HCT116 (cell line): ENCODE results near the gene CAMK2D. TPM values are rescaled to one million over a fixed set of nuclear protein-coding genes. Genes with fewer than 3 reads are reported as not detected.

Experiments used
- ATAC-seq: fragments of 200-7000 bp; cut with Tn5 transposase; 2 replicates; pipeline ENCODE4 v1.9.1; 2020; ENCODE audit warnings: mild to moderate bottlenecking, moderate library complexity
- BruUV-seq: library from RNA; stranded (reverse); fragments of 400-500 nt; replicated peaks from 2 replicates; lab custom pipeline; 2021; lab: Mats Ljungman, UMichigan
- CTCF ChIA-PET: fragments of 300-600 bp; sonication (Branson Sonifier 250); formaldehyde crosslinking; loops from one replicate; lab custom pipeline; 2021; ENCODE audit warnings: antibody characterized with exemption; lab: Charles Lee
- POLR2A ChIA-PET: fragments of 300-600, 350-600 bp; sonication (Branson Sonifier 250); formaldehyde crosslinking; loops from one replicate; lab custom pipeline; 2021; ENCODE audit warnings: antibody characterized with exemption; lab: Charles Lee
- RAD21 ChIA-PET, 2 experiments: fragments of 300-600 bp; sonication (Branson Sonifier 250); formaldehyde crosslinking; loops; one replicate each; lab custom pipeline; 2023; ENCODE audit warnings: low total read pairs in 2 of 2; ENCODE audit not compliant: uncharacterized antibody in 2 of 2, unreplicated experiment in 2 of 2, low non-redundant PET in 1 of 2; lab: Charles Lee
- DNase-seq: peaks from one replicate; pipeline ENCODE4 v3.0.0-alpha.2; 2010; ENCODE audit warnings: low read depth, low spot score
- H2AFZ ChIP-seq: fragments of 200-600 bp; shearing (Covaris generic), sonication (generic); 2 replicates; pipeline ENCODE4 v1.6.1; 2017; ENCODE audit warnings: low read depth, mixed run types, mixed read lengths, antibody characterized with exemption, low read length; ENCODE audit not compliant: poor library complexity, severe bottlenecking
- H3K27ac ChIP-seq: 2 replicates; pipeline ENCODE4 v1.5.1; 2012; ENCODE audit warnings: low read depth, low read length
- H3K27me3 ChIP-seq: fragments of 200-600 bp; sonication (generic); 2 replicates; pipeline ENCODE4 v1.6.1; 2016; ENCODE audit warnings: mixed run types, low read length, mixed read lengths; ENCODE audit not compliant: insufficient read depth
- H3K36me3 ChIP-seq, 2 experiments: fragments of 200-500 bp in 1 of 2; fragments of 200-600 bp in 1 of 2; sonication (Bioruptor generic) in 1 of 2; sonication (generic) in 1 of 2; 2 replicates each; pipeline versions ENCODE4 v1.5.1 to v1.6.1; 2014 to 2016; ENCODE audit warnings: low read length in 2 of 2, inconsistent platforms in 1 of 2, mixed read lengths in 1 of 2, mixed run types in 1 of 2; ENCODE audit not compliant: insufficient read depth in 2 of 2, control insufficient read depth in 1 of 2
- H3K4me1 ChIP-seq, 2 experiments: fragments of 200-600 bp in 1 of 2; sonication (generic) in 1 of 2; 2 replicates each; pipeline versions ENCODE4 v1.5.1 to v1.6.1; 2012 to 2017; ENCODE audit warnings: low read length in 2 of 2, inconsistent platforms in 1 of 2, mild to moderate bottlenecking in 1 of 2, mixed read lengths in 1 of 2, mixed run types in 1 of 2, moderate library complexity in 1 of 2; ENCODE audit not compliant: insufficient read depth in 2 of 2, control insufficient read depth in 1 of 2
- H3K4me2 ChIP-seq: fragments of 200-600 bp; sonication (generic); 2 replicates; pipeline ENCODE4 v1.6.1; 2017; ENCODE audit warnings: mixed run types, low read length, mixed read lengths
- H3K4me3 ChIP-seq, 2 experiments: fragments of 200-600 bp in 1 of 2; sonication (generic) in 1 of 2; replicated peaks in 1 of 2; 2 replicates each; pipeline ENCODE4 v1.5.1; 2011 to 2016; ENCODE audit warnings: low read length in 2 of 2, control low read depth in 1 of 2, low read depth in 1 of 2, mild to moderate bottlenecking in 1 of 2, mixed read lengths in 1 of 2, mixed run types in 1 of 2
- H3K79me2 ChIP-seq: fragments of 200-600 bp; sonication (generic); 2 replicates; pipeline ENCODE4 v1.6.1; 2017; ENCODE audit warnings: mild to moderate bottlenecking, mixed run types, low read length, moderate library complexity, mixed read lengths; ENCODE audit not compliant: insufficient read depth
- H3K9ac ChIP-seq: fragments of 200-600 bp; sonication (generic); 2 replicates; pipeline ENCODE4 v1.6.1; 2016; ENCODE audit warnings: low read length, mixed read lengths
- H3K9me2 ChIP-seq: fragments of 200-600 bp; sonication (generic), shearing (Covaris generic); 2 replicates; pipeline ENCODE4 v1.6.1; 2017; ENCODE audit warnings: mixed run types, mild to moderate bottlenecking, moderate library complexity; ENCODE audit not compliant: insufficient read depth
- H3K9me3 ChIP-seq, 2 experiments: fragments of 200-500 bp in 1 of 2; fragments of 200-600 bp in 1 of 2; sonication (Bioruptor generic) in 1 of 2; sonication (generic) in 1 of 2; 2 replicates each; pipeline ENCODE4 v1.6.1; 2014 to 2017; ENCODE audit warnings: low read length in 2 of 2, mixed read lengths in 2 of 2, inconsistent platforms in 1 of 2, low read depth in 1 of 2, mild to moderate bottlenecking in 1 of 2, mixed run types in 1 of 2, moderate library complexity in 1 of 2; ENCODE audit not compliant: control insufficient read depth in 1 of 2, insufficient read depth in 1 of 2
- H4K20me1 ChIP-seq: fragments of 200-600 bp; sonication (generic), shearing (Covaris generic); 2 replicates; pipeline ENCODE4 v1.6.1; 2017; ENCODE audit warnings: mixed run types, mild to moderate bottlenecking, moderate library complexity; ENCODE audit not compliant: insufficient read depth
- ATF3 ChIP-seq: IDR thresholded peaks from 2 replicates; pipeline ENCODE4 v1.6.1; 2012
- CBX3 ChIP-seq: IDR thresholded peaks from 2 replicates; pipeline ENCODE4 v1.6.1; 2012; ENCODE audit warnings: low read depth
- CEBPB ChIP-seq: IDR thresholded peaks from 2 replicates; pipeline ENCODE4 v1.6.1; 2012; ENCODE audit warnings: low read depth
- EGR1 ChIP-seq: IDR thresholded peaks from 2 replicates; pipeline ENCODE4 v1.6.1; 2012; ENCODE audit warnings: low read depth
- EZH2 ChIP-seq: fragments of 200-600 bp; sonication (generic); IDR thresholded peaks from 2 replicates; pipeline ENCODE4 v1.6.1; 2017; ENCODE audit warnings: antibody characterized with exemption, mixed run types
- FOSL1 ChIP-seq: IDR thresholded peaks from 2 replicates; pipeline ENCODE4 v1.6.1; 2012; ENCODE audit warnings: low read depth
- POLR2AphosphoS5 ChIP-seq: IDR thresholded peaks from 2 replicates; pipeline ENCODE4 v1.6.1; 2011; ENCODE audit warnings: mild to moderate bottlenecking, low read depth, low read length, moderate library complexity
- RAD21 ChIP-seq: IDR thresholded peaks from 2 replicates; pipeline ENCODE4 v1.6.1; 2012; ENCODE audit warnings: low read depth, mild to moderate bottlenecking
- SIN3A ChIP-seq: IDR thresholded peaks from 2 replicates; pipeline ENCODE4 v1.6.1; 2012; ENCODE audit warnings: low read depth
- TCF7L2 ChIP-seq: IDR thresholded peaks from 2 replicates; pipeline ENCODE4 v1.7.0; 2011; ENCODE audit warnings: borderline replicate concordance, inconsistent platforms; ENCODE audit not compliant: insufficient read depth, insufficient read length; ENCODE audit errors: extremely low read depth
- ZBTB33 ChIP-seq: IDR thresholded peaks from 2 replicates; pipeline ENCODE4 v1.6.1; 2011; ENCODE audit warnings: mild to moderate bottlenecking, low read length, moderate library complexity; ENCODE audit not compliant: insufficient replicate concordance; ENCODE audit errors: extremely low read depth
- ZFX ChIP-seq: fragments of 450-650 bp; IDR thresholded peaks from 2 replicates; pipeline ENCODE4 v1.6.1; 2017
- ZNF274 ChIP-seq: fragments of 200-500 bp; sonication (Bioruptor generic); IDR thresholded peaks from 2 replicates; pipeline ENCODE4 v1.6.1; 2014; ENCODE audit warnings: mild to moderate bottlenecking, low read depth, low read length, inconsistent platforms
- intact Hi-C: fragments of 100-400 bp; cut with micrococcal nuclease; formaldehyde crosslinking; loops from 2 replicates; pipeline ENCODE4 v1.10.0; 2022
- total RNA-seq: library from RNA; stranded (reverse); gene quantifications from one replicate; pipeline ENCODE4 v1.2.1, GENCODE V29; 2021; ENCODE audit not compliant: unreplicated experiment

Gene CAMK2D
- total RNA-seq, 1 experiment from 2014 or later, result 67.0 TPM

GRCh38 chr4:113623274-113623894 lies 138.2 kb downstream of the CAMK2D start (continued):
- TF ChIP-seq CEBPB (no peak), TCF7L2 (no peak)

GRCh38 chr4:113621633-113622032 lies 139.9 kb downstream of the CAMK2D start:
- ChIA-PET POLR2A (no interaction called here), RAD21 (no interaction called here), CTCF (no interaction called here)
- intact Hi-C loops, result no loop called here
- H3K4me1 ChIP-seq, result peaks cover 0 to 3% of the 10 kb centered on the region in 2 experiments; a peak in 1 of 4 replicates
- no peaks in the 10 kb centered on the region for H3K36me3 ChIP-seq
- BruUV-seq, result no TSS peak
- TF ChIP-seq SIN3A (no peak), FOSL1 (no peak), EGR1 (no peak), TCF7L2 (no peak), ATF3 (no peak), CBX3 (no peak), RAD21 (no peak), ZFX (no peak), EZH2 (no peak), CEBPB (no peak), POLR2AphosphoS5 (no peak), ZNF274 (no peak), ZBTB33 (no peak)
- no peak overlapping the region for H3K4me2 ChIP-seq
- no peaks in the 10 kb centered on the region for H3K9me3 ChIP-seq
- H3K9ac ChIP-seq, result no peak overlapping the region
- H3K27me3 ChIP-seq, result no peaks in the 10 kb centered on the region
- H3K79me2 ChIP-seq, result no peaks in the 10 kb centered on the region
- ATAC-seq (no peak), DNase-seq (no peak)
- H3K4me3 ChIP-seq, result no peak overlapping the region
- H2AFZ ChIP-seq, result no peak overlapping the region
- H3K9me2 ChIP-seq, result no peaks in the 10 kb centered on the region
- H4K20me1 ChIP-seq, result no peaks in the 10 kb centered on the region
- no peak overlapping the region for H3K27ac ChIP-seq
